Measurements from ENCODE around the gene INTS7. TPM values are rescaled to one million over a fixed set of nuclear protein-coding genes. Genes with fewer than 3 reads are reported as not detected.

Gene INTS7
- total RNA-seq, 2 donors from 2014 or later = 4.9 to 7.5 TPM

- no peaks in the 10 kb centered on the region for H3K4me1 ChIP-seq
- no peak overlapping the region for H3K27ac ChIP-seq
- no peaks in the 10 kb centered on the region for H3K9me3 ChIP-seq
- no peak overlapping the region for H3K4me3 ChIP-seq
- TF ChIP-seq, protein P1, sequence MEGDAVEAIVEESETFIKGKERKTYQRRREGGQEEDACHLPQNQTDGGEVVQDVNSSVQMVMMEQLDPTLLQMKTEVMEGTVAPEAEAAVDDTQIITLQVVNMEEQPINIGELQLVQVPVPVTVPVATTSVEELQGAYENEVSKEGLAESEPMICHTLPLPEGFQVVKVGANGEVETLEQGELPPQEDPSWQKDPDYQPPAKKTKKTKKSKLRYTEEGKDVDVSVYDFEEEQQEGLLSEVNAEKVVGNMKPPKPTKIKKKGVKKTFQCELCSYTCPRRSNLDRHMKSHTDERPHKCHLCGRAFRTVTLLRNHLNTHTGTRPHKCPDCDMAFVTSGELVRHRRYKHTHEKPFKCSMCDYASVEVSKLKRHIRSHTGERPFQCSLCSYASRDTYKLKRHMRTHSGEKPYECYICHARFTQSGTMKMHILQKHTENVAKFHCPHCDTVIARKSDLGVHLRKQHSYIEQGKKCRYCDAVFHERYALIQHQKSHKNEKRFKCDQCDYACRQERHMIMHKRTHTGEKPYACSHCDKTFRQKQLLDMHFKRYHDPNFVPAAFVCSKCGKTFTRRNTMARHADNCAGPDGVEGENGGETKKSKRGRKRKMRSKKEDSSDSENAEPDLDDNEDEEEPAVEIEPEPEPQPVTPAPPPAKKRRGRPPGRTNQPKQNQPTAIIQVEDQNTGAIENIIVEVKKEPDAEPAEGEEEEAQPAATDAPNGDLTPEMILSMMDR (IDR thresholded peaks at IDR 0.05) = no peak
- no peaks in the 10 kb centered on the region for H3K36me3 ChIP-seq
- no peaks in the 10 kb centered on the region for H3K27me3 ChIP-seq
- DNase-seq (ENCODE audit: low spot score) = no peak
Observed at GRCh38 chr1:212044851-212045250, 9.5 kb upstream of the INTS7 start.

DNA sequence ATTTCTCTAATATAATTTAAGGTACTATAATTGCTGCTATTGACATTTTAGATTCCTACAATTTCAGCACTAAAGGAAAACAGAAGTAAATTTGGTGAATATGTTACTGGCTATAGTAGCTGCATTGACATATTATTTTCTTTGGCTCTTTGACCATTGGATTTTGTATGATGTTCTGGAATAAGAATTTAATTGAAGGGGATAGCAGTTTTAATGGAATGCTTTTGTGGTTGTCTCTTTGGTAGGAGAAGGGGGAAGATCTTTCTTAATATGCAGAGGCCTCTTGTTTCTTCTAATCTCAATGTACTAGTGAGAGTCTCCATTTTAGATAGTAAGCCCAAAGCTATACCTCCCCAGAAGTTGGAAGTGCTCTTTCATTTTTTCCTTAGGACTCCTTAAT, 7.1 kb upstream of the INTS7 start:
- no peaks in the 10 kb centered on the region for H3K9me3 ChIP-seq
- no peaks in the 10 kb centered on the region for H3K36me3 ChIP-seq
- H3K4me1 ChIP-seq = no peaks in the 10 kb centered on the region
- DNase-seq (ENCODE audit: low spot score) = no peak
- no peak overlapping the region for H3K4me3 ChIP-seq
- H3K27ac ChIP-seq = no peak overlapping the region
- TF ChIP-seq, protein P1 (IDR thresholded peaks at IDR 0.05) = no peak
- no peaks in the 10 kb centered on the region for H3K27me3 ChIP-seq

GRCh38 chr1:212040629-212041412, 5.5 kb upstream of the INTS7 start:
- Histone ChIP-seq H3K4me3 (no peak overlapping the region), H3K9me3 (no peaks in the 10 kb centered on the region), H3K27ac (no peak overlapping the region), H3K4me1 (peaks cover 0 to 8% of the 10 kb centered on the region in 2 donors), H3K27me3 (no peaks in the 10 kb centered on the region), H3K36me3 (no peaks in the 10 kb centered on the region)
- TF ChIP-seq, protein P1 (IDR thresholded peaks at IDR 0.05) = no peak
- no peak for DNase-seq (ENCODE audit: low spot score)

DNA sequence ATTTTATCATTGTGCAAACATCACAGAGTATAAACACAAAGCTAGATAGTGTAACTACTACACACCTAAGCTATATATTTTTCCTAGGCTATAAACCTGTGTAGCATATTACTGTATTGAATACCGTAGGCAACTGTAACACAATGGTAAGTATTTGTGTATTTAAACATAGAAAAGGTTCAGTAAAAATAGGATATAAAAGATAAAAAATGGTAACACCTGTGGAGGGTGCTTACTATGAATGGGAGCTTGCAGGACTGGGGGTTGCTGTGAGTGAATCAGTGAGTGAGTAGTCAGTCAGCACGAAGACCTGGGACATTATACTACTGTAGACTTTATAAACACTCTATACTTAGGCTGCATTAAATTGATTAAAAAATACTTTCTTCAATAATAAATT, 4.3 kb upstream of the INTS7 start:
- Histone ChIP-seq H3K4me1 (peaks cover 0 to 10% of the 10 kb centered on the region in 2 donors), H3K27ac (no peak overlapping the region), H3K4me3 (no peak overlapping the region), H3K36me3 (no peaks in the 10 kb centered on the region), H3K27me3 (no peaks in the 10 kb centered on the region), H3K9me3 (no peaks in the 10 kb centered on the region)
- no peak for DNase-seq (ENCODE audit: low spot score)
- TF ChIP-seq, protein P1 (IDR thresholded peaks at IDR 0.05) = no peak

DNA sequence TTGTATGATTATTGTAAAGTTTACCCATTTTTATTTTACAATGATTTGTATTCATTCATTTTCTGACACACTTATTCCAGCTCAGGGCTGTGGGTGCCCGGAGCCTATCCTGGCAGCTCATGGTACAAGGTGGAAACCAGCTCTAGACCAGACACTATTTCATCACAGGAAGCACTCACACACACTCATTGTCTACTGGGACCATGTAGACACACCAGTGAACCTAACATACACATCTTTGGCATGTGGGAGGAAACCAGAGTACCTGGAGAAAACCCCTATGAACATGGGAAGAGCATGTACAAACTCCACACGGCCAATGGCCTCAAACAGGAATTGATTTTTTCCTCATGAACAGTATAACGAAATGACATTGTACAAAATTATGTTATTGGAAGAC, 2.5 kb upstream of the INTS7 start:
- DNase-seq (ENCODE audit: low spot score) = no peak
- TF ChIP-seq, protein P1 (IDR thresholded peaks at IDR 0.05) = no peak
- no peaks in the 10 kb centered on the region for H3K36me3 ChIP-seq
- H3K4me1 ChIP-seq = peaks cover 0 to 25% of the 10 kb centered on the region in 2 donors
- H3K4me3 ChIP-seq = no peak overlapping the region
- no peaks in the 10 kb centered on the region for H3K27me3 ChIP-seq
- H3K9me3 ChIP-seq = no peaks in the 10 kb centered on the region
- no peak overlapping the region for H3K27ac ChIP-seq
